OCI-LY7 (cell line): ENCODE data around the gene TMA16. TPM values are rescaled to one million over a fixed set of nuclear protein-coding genes. Genes with fewer than 3 reads are reported as not detected.

Experiments
- BruUV-seq: library from RNA; stranded (reverse); fragments of 400-500 nt; replicated peaks from 2 replicates; lab custom pipeline; 2021; lab: Mats Ljungman, UMichigan
- CTCF ChIA-PET: fragments of 300-600 bp; sonication (Branson Sonifier 250); formaldehyde crosslinking; loops from one replicate; lab custom pipeline; 2022; ENCODE audit warnings: antibody characterized with exemption; ENCODE audit not compliant: unreplicated experiment; lab: Charles Lee
- POLR2A ChIA-PET: fragments of 300-600 bp; sonication (Branson Sonifier 250); formaldehyde crosslinking; loops from one replicate; lab custom pipeline; 2022; ENCODE audit warnings: antibody characterized with exemption; lab: Charles Lee
- DNase-seq: peaks from one replicate; pipeline ENCODE4 v3.0.0-alpha.2; 2015; ENCODE audit warnings: low spot score
- H2AFZ ChIP-seq: fragments of 200-600 bp; sonication (generic), shearing (Covaris generic); 2 replicates; pipeline ENCODE4 v1.6.1; 2014; ENCODE audit warnings: mild to moderate bottlenecking, antibody characterized with exemption, low read length, moderate library complexity
- H3K27ac ChIP-seq: fragments of 200-600 bp; sonication (generic); 2 replicates; pipeline ENCODE4 v1.5.1; 2014; ENCODE audit warnings: mixed run types, low read depth, mild to moderate bottlenecking, moderate library complexity, low read length, inconsistent platforms; ENCODE audit not compliant: poor library complexity, severe bottlenecking
- H3K36me3 ChIP-seq: fragments of 200-600 bp; sonication (generic); 2 replicates; pipeline ENCODE4 v1.6.1; 2014; ENCODE audit warnings: mild to moderate bottlenecking, antibody characterized with exemption, low read length, moderate library complexity, mixed read lengths; ENCODE audit not compliant: insufficient read depth
- H3K4me1 ChIP-seq: fragments of 200-600 bp; sonication (generic); 2 replicates; pipeline ENCODE4 v1.5.1; 2014; ENCODE audit warnings: mild to moderate bottlenecking, low read length; ENCODE audit not compliant: insufficient read depth, poor library complexity, severe bottlenecking
- H3K4me2 ChIP-seq: fragments of 200-600 bp; sonication (generic); 2 replicates; pipeline ENCODE4 v1.6.1; 2014; ENCODE audit warnings: mild to moderate bottlenecking, low read length
- H3K4me3 ChIP-seq: fragments of 200-600 bp; sonication (generic); 2 replicates; pipeline ENCODE4 v1.5.1; 2014; ENCODE audit warnings: mild to moderate bottlenecking, low read depth, low read length; ENCODE audit not compliant: poor library complexity, severe bottlenecking
- H3K79me2 ChIP-seq: fragments of 200-600 bp; sonication (generic); 2 replicates; pipeline ENCODE4 v1.6.1; 2016; ENCODE audit warnings: low read depth, mild to moderate bottlenecking, low read length, moderate library complexity, mixed read lengths; ENCODE audit not compliant: insufficient read depth
- H3K9me2 ChIP-seq: fragments of 200-600 bp; sonication (generic); 2 replicates; pipeline ENCODE4 v1.6.1; 2016; ENCODE audit warnings: mild to moderate bottlenecking, low read length, mixed read lengths; ENCODE audit not compliant: insufficient read depth
- H3K9me3 ChIP-seq: fragments of 200-600 bp; sonication (generic); 2 replicates; pipeline ENCODE4 v1.6.1; 2014; ENCODE audit warnings: mild to moderate bottlenecking, mixed run types, low read length, mixed read lengths
- H4K20me1 ChIP-seq: fragments of 200-600 bp; sonication (generic); 2 replicates; pipeline ENCODE4 v1.6.1; 2014; ENCODE audit warnings: mild to moderate bottlenecking, antibody characterized with exemption, low read length, moderate library complexity, mixed read lengths; ENCODE audit not compliant: insufficient read depth
- EZH2phosphoT487 ChIP-seq: fragments of 200-600 bp; sonication (generic); IDR thresholded peaks from 2 replicates; pipeline ENCODE4 v1.6.1; 2018; ENCODE audit warnings: low read depth, borderline replicate concordance, mild to moderate bottlenecking, mixed run types, antibody characterized with exemption, low read length, moderate library complexity, mixed read lengths
- intact Hi-C: fragments of 100-400 bp; cut with micrococcal nuclease; formaldehyde crosslinking; loops from one replicate; pipeline ENCODE4 v1.10.0; 2022; ENCODE audit not compliant: unreplicated experiment
- total RNA-seq, 2 experiments: library from RNA; depleted of rRNA in 1 of 2; stranded (reverse); fragments of >200 nt in 1 of 2; shearing (Covaris generic) in 1 of 2; gene quantifications; 2 replicates each; pipeline ENCODE4 v1.2.3, GENCODE V29; 2014 to 2022
- TF ChIP-seq, protein P1 (sequence below): fragments of 200-600 bp; sonication (generic); conservative IDR thresholded peaks from 2 replicates; pipeline ENCODE4 v1.5.1; 2014; ENCODE audit warnings: mild to moderate bottlenecking, antibody characterized with exemption, low read length, moderate library complexity, mixed read lengths

TMA16 gene
- total RNA-seq, 2 experiments from 2014 or later: 56.9 to 92.5 TPM

DNA sequence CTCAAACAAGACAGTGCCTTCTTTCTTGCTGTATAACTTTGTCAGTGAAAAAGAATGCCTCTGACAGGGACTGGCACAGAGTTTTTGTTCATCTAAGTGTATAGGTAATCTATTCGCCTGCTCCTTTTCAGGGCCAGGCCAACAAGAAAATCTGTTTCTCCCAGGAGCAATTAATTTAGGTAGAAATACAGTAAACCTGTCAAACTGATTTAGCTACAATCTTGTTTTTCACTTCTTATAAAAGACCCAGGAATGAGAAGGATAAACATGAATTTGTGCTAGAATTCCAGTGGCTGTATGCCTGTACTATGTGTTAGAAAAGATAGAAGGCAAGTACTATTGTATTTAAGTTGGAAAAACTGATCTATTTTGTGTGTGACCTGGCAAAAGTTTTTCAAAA is 6.1 kb downstream of the TMA16 start:
- no peak overlapping the region for H3K4me3 ChIP-seq
- no peak overlapping the region for H2AFZ ChIP-seq
- BruUV-seq: no TSS peak
- H4K20me1 ChIP-seq: peaks cover 8% of the 10 kb centered on the region; the same call in 1 of the 2 replicates
- DNase-seq: no peak
- no peak overlapping the region for H3K4me2 ChIP-seq
- H3K27ac ChIP-seq: no peak overlapping the region
- peaks cover 27% of the 10 kb centered on the region; the same call in 1 of the 2 replicates for H3K9me3 ChIP-seq
- H3K9me2 ChIP-seq: no peaks in the 10 kb centered on the region
- TF ChIP-seq, protein P1, sequence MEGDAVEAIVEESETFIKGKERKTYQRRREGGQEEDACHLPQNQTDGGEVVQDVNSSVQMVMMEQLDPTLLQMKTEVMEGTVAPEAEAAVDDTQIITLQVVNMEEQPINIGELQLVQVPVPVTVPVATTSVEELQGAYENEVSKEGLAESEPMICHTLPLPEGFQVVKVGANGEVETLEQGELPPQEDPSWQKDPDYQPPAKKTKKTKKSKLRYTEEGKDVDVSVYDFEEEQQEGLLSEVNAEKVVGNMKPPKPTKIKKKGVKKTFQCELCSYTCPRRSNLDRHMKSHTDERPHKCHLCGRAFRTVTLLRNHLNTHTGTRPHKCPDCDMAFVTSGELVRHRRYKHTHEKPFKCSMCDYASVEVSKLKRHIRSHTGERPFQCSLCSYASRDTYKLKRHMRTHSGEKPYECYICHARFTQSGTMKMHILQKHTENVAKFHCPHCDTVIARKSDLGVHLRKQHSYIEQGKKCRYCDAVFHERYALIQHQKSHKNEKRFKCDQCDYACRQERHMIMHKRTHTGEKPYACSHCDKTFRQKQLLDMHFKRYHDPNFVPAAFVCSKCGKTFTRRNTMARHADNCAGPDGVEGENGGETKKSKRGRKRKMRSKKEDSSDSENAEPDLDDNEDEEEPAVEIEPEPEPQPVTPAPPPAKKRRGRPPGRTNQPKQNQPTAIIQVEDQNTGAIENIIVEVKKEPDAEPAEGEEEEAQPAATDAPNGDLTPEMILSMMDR: no peak
- no peak for TF ChIP-seq EZH2phosphoT487
- H3K36me3 ChIP-seq: peaks cover 88% of the 10 kb centered on the region
- POLR2A ChIA-PET: interaction anchor here (0.6 to 2.5 kb wide), 3 partner anchors 21 to 45 kb away, joined by 3 to 7 read pairs (median 4); no protein-coding TSS in a partner anchor
- peaks cover 100% of the 10 kb centered on the region for H3K79me2 ChIP-seq
- CTCF ChIA-PET: no interaction called here
- intact Hi-C loops: no loop called here
- H3K4me1 ChIP-seq: peaks cover 24% of the 10 kb centered on the region

DNA sequence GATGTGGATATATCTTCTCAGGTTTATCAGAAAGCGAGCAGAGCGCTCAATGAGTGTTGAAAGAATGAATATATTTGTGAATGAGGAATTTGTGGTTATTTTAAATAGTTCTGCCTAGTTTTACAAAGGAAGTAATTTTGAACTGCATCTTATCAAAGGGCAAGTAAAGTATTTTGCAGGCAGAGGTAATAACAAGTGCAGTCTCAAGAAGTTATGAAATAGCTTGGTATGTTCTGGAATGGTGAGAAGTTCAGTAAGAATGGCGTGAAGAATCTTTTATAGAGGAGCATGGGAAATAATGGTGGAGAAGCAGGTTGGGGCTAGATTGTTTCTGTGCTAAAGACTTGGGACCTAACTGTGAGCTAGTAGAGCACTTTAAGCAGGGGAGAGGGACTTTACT is 10.9 kb downstream of the TMA16 start:
- no peak for DNase-seq
- ChIA-PET CTCF (no interaction called here), POLR2A (interaction anchor here (0.9 to 3.0 kb wide), 9 partner anchors 8 to 26 kb away, joined by 3 to 21 read pairs (median 5); partner anchors contain the start of gene TMA16)
- H3K4me3 ChIP-seq: no peak overlapping the region
- no TSS peak for BruUV-seq
- H3K4me2 ChIP-seq: no peak overlapping the region
- H4K20me1 ChIP-seq: peaks cover 21% of the 10 kb centered on the region; the same call in 1 of the 2 replicates
- H3K27ac ChIP-seq: no peak overlapping the region
- H2AFZ ChIP-seq: no peak overlapping the region
- TF ChIP-seq EZH2phosphoT487: no peak
- TF ChIP-seq, protein P1: no peak
- no peaks in the 10 kb centered on the region for H3K9me2 ChIP-seq
- intact Hi-C loops: no loop called here
- H3K79me2 ChIP-seq: peaks cover 94% of the 10 kb centered on the region
- H3K4me1 ChIP-seq: peaks cover 4% of the 10 kb centered on the region
- peaks cover 95% of the 10 kb centered on the region for H3K36me3 ChIP-seq
- peaks cover 17% of the 10 kb centered on the region; the same call in 1 of the 2 replicates for H3K9me3 ChIP-seq

DNA sequence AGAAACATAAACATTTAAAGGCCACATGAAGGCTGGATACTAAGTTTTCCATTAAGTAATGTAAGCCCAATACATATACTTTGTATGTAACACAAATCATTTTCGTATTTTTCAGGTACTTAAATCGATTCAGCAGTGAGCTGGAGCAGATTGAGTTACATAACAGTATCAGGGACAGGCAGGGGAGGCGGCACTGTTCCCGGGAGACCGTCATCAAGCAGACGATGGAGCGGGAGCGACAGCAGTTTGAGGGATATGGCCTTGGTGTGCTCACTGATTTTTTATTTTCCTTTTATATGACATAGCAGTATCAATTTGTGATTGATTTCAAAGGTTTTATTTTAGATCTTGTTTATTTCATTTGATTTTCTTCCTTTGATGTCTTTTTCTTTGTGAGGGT is 20.7 kb downstream of the TMA16 start:
- intact Hi-C loops: no loop called here
- Histone ChIP-seq H4K20me1 (peaks cover 13% of the 10 kb centered on the region; the same call in 1 of the 2 replicates), H2AFZ (no peak overlapping the region), H3K79me2 (peaks cover 32% of the 10 kb centered on the region; the same call in 1 of the 2 replicates), H3K4me2 (no peak overlapping the region), H3K27ac (no peak overlapping the region), H3K36me3 (peaks cover 100% of the 10 kb centered on the region), H3K4me1 (no peaks in the 10 kb centered on the region), H3K9me3 (no peaks in the 10 kb centered on the region), H3K4me3 (no peak overlapping the region), H3K9me2 (no peaks in the 10 kb centered on the region)
- ChIA-PET CTCF (no interaction called here), POLR2A (no interaction called here)
- no TSS peak for BruUV-seq
- DNase-seq: no peak
- TF ChIP-seq, protein P1: no peak
